ENCODE measurements around the gene SBK3. TPM values are rescaled to one million over a fixed set of nuclear protein-coding genes. Genes with fewer than 3 reads are reported as not detected.

The SBK3 gene
- polyA plus RNA-seq, 1 donor: 0.15 TPM

- no CpG with 5 or more reads among the region's 11 CpGs for WGBS (ENCODE audit: insufficient coverage, low lambda C conversion rate)
- H3K36me3 ChIP-seq (ENCODE audit: control insufficient read depth, insufficient read depth, low read length): no peaks in the 10 kb centered on the region
- no peaks in the 10 kb centered on the region for H3K4me1 ChIP-seq (ENCODE audit: control insufficient read depth, insufficient read depth, low read length)
- DNase-seq: no peak
- no peaks in the 10 kb centered on the region for H3K9me3 ChIP-seq (ENCODE audit: control insufficient read depth, low read depth, low read length)
- H3K27ac ChIP-seq (ENCODE audit: low read length): no peak overlapping the region
- no peak overlapping the region for H3K4me3 ChIP-seq (ENCODE audit: low read length)
- H3K27me3 ChIP-seq (ENCODE audit: control insufficient read depth, insufficient read depth, low read length): peaks cover 38% of the 10 kb centered on the region
These were observed 49.5 kb downstream of the SBK3 start for GRCh38 chr19:55495646-55496349.

GRCh38 chr19:55494172-55494761 is 51.1 kb downstream of the SBK3 start:
- no peaks in the 10 kb centered on the region for H3K9me3 ChIP-seq (ENCODE audit: control insufficient read depth, low read depth, low read length)
- no peak overlapping the region for H3K4me3 ChIP-seq (ENCODE audit: low read length)
- H3K36me3 ChIP-seq (ENCODE audit: control insufficient read depth, insufficient read depth, low read length): no peaks in the 10 kb centered on the region
- no peaks in the 10 kb centered on the region for H3K4me1 ChIP-seq (ENCODE audit: control insufficient read depth, insufficient read depth, low read length)
- DNase-seq: no peak
- H3K27me3 ChIP-seq (ENCODE audit: control insufficient read depth, insufficient read depth, low read length): peaks cover 51% of the 10 kb centered on the region
- H3K27ac ChIP-seq (ENCODE audit: low read length): no peak overlapping the region
- WGBS (ENCODE audit: insufficient coverage, low lambda C conversion rate): no CpG with 5 or more reads among the region's 22 CpGs

GRCh38 chr19:55493645-55494171 is 51.6 kb downstream of the SBK3 start:
- Histone ChIP-seq H3K4me3 (ENCODE audit: low read length) (no peak overlapping the region), H3K27me3 (ENCODE audit: control insufficient read depth, insufficient read depth, low read length) (peaks cover 55% of the 10 kb centered on the region), H3K36me3 (ENCODE audit: control insufficient read depth, insufficient read depth, low read length) (no peaks in the 10 kb centered on the region), H3K9me3 (ENCODE audit: control insufficient read depth, low read depth, low read length) (peaks cover 3% of the 10 kb centered on the region), H3K4me1 (ENCODE audit: control insufficient read depth, insufficient read depth, low read length) (peaks cover 3% of the 10 kb centered on the region), H3K27ac (ENCODE audit: low read length) (no peak overlapping the region)
- no CpG with 5 or more reads among the region's 38 CpGs for WGBS (ENCODE audit: insufficient coverage, low lambda C conversion rate)
- no peak for DNase-seq

GRCh38 chr19:55493052-55493644 is 52.2 kb downstream of the SBK3 start:
- WGBS (ENCODE audit: insufficient coverage, low lambda C conversion rate): no CpG with 5 or more reads among the region's 18 CpGs
- Histone ChIP-seq H3K27me3 (ENCODE audit: control insufficient read depth, insufficient read depth, low read length) (peaks cover 59% of the 10 kb centered on the region), H3K9me3 (ENCODE audit: control insufficient read depth, low read depth, low read length) (peaks cover 3% of the 10 kb centered on the region), H3K27ac (ENCODE audit: low read length) (no peak overlapping the region), H3K36me3 (ENCODE audit: control insufficient read depth, insufficient read depth, low read length) (no peaks in the 10 kb centered on the region), H3K4me1 (ENCODE audit: control insufficient read depth, insufficient read depth, low read length) (peaks cover 6% of the 10 kb centered on the region), H3K4me3 (ENCODE audit: low read length) (no peak overlapping the region)
- DNase-seq: no peak

- DNase-seq: no peak
- Histone ChIP-seq H3K9me3 (ENCODE audit: control insufficient read depth, low read depth, low read length) (peaks cover 3% of the 10 kb centered on the region), H3K27me3 (ENCODE audit: control insufficient read depth, insufficient read depth, low read length) (peaks cover 63% of the 10 kb centered on the region), H3K27ac (ENCODE audit: low read length) (no peak overlapping the region), H3K4me1 (ENCODE audit: control insufficient read depth, insufficient read depth, low read length) (peaks cover 6% of the 10 kb centered on the region), H3K4me3 (ENCODE audit: low read length) (no peak overlapping the region), H3K36me3 (ENCODE audit: control insufficient read depth, insufficient read depth, low read length) (no peaks in the 10 kb centered on the region)
- no CpG with 5 or more reads among the region's 12 CpGs for WGBS (ENCODE audit: insufficient coverage, low lambda C conversion rate)
These were observed 52.9 kb downstream of the SBK3 start for GRCh38 chr19:55492362-55492944.

GRCh38 chr19:55491546-55492360 is 53.6 kb downstream of the SBK3 start:
- Histone ChIP-seq H3K36me3 (ENCODE audit: control insufficient read depth, insufficient read depth, low read length) (no peaks in the 10 kb centered on the region), H3K4me1 (ENCODE audit: control insufficient read depth, insufficient read depth, low read length) (peaks cover 6% of the 10 kb centered on the region), H3K27ac (ENCODE audit: low read length) (no peak overlapping the region), H3K9me3 (ENCODE audit: control insufficient read depth, low read depth, low read length) (peaks cover 3% of the 10 kb centered on the region), H3K27me3 (ENCODE audit: control insufficient read depth, insufficient read depth, low read length) (peaks cover 63% of the 10 kb centered on the region), H3K4me3 (ENCODE audit: low read length) (no peak overlapping the region)
- no peak for DNase-seq
- no CpG with 5 or more reads among the region's 24 CpGs for WGBS (ENCODE audit: insufficient coverage, low lambda C conversion rate)

Other genes with a start within 250 kb of the SBK3 start
- gene TMEM150B, start 220.2 kb downstream of the SBK3 start, polyA plus RNA-seq: 71.4 TPM
- 21.5 TPM for gene KMT5C, start 205.7 kb downstream of the SBK3 start, polyA plus RNA-seq
- gene COX6B2, start 190.8 kb downstream of the SBK3 start, polyA plus RNA-seq: 1.3 TPM
- 0.03 TPM for gene GARIN5B, start 182.3 kb downstream of the SBK3 start, polyA plus RNA-seq
- 0.66 TPM for gene IL11, start 175.1 kb downstream of the SBK3 start, polyA plus RNA-seq
- 0.93 TPM for gene TMEM190, start 168.7 kb downstream of the SBK3 start, polyA plus RNA-seq
- 8.7 TPM for gene TMEM238, start 161.3 kb downstream of the SBK3 start, polyA plus RNA-seq
- gene RPL28, start 159.6 kb downstream of the SBK3 start, polyA plus RNA-seq: 2,127 TPM
- gene UBE2S, start 137.8 kb downstream of the SBK3 start, polyA plus RNA-seq: 29.9 TPM
- gene SHISA7, start 102.2 kb downstream of the SBK3 start, polyA plus RNA-seq: 1.1 TPM
- 30.4 TPM for gene ISOC2, start 83.9 kb downstream of the SBK3 start, polyA plus RNA-seq
- gene C19orf85, start 80.8 kb downstream of the SBK3 start, polyA plus RNA-seq: not detected
- 5.6 TPM for gene ZNF628, start 68.9 kb downstream of the SBK3 start, polyA plus RNA-seq
- gene NAT14, start 60.4 kb downstream of the SBK3 start, polyA plus RNA-seq: 14.0 TPM
- gene SSC5D, start 57.1 kb downstream of the SBK3 start, polyA plus RNA-seq: 4.0 TPM
- gene SBK2, start 8.4 kb downstream of the SBK3 start, polyA plus RNA-seq: 0.66 TPM
- 14.9 TPM for gene ZNF579, start 35.3 kb upstream of the SBK3 start, polyA plus RNA-seq
- gene FIZ1, start 54.0 kb upstream of the SBK3 start, polyA plus RNA-seq: 13.9 TPM
- gene ZNF524, start 54.7 kb upstream of the SBK3 start, polyA plus RNA-seq: 18.9 TPM
- gene ZNF865, start 60.1 kb upstream of the SBK3 start, polyA plus RNA-seq: 10.4 TPM
- 15.6 TPM for gene ZNF784, start 79.0 kb upstream of the SBK3 start, polyA plus RNA-seq
- gene ZNF580, start 95.5 kb upstream of the SBK3 start, polyA plus RNA-seq: 31.3 TPM
- gene ZNF581, start 98.1 kb upstream of the SBK3 start, polyA plus RNA-seq: 29.1 TPM
- gene CCDC106, start 102.7 kb upstream of the SBK3 start, polyA plus RNA-seq: 11.6 TPM
- 167 TPM for gene U2AF2, start 109.5 kb upstream of the SBK3 start, polyA plus RNA-seq
- 153 TPM for gene EPN1, start 129.7 kb upstream of the SBK3 start, polyA plus RNA-seq
- not detected for gene NLRP9, start 192.9 kb upstream of the SBK3 start, polyA plus RNA-seq
- gene RFPL4A, start 213.6 kb upstream of the SBK3 start, polyA plus RNA-seq: 0.15 TPM
- not detected for gene RFPL4AL1, start 223.6 kb upstream of the SBK3 start, polyA plus RNA-seq

Measured in large intestine (tissue), 3 donors.